LNCAP (cell line): ENCODE data around the gene KLRB1.

Experiments
- TF ChIP-seq, protein P1 (sequence below): fragments of 450-650 bp; IDR thresholded peaks from 2 replicates; pipeline ENCODE4 v1.5.1; 2017; ENCODE audit warnings: mild to moderate bottlenecking

Gene KLRB1

GRCh38 chr12:9587987-9588600 is 19.6 kb downstream of the KLRB1 start:
- TF ChIP-seq, protein P1, sequence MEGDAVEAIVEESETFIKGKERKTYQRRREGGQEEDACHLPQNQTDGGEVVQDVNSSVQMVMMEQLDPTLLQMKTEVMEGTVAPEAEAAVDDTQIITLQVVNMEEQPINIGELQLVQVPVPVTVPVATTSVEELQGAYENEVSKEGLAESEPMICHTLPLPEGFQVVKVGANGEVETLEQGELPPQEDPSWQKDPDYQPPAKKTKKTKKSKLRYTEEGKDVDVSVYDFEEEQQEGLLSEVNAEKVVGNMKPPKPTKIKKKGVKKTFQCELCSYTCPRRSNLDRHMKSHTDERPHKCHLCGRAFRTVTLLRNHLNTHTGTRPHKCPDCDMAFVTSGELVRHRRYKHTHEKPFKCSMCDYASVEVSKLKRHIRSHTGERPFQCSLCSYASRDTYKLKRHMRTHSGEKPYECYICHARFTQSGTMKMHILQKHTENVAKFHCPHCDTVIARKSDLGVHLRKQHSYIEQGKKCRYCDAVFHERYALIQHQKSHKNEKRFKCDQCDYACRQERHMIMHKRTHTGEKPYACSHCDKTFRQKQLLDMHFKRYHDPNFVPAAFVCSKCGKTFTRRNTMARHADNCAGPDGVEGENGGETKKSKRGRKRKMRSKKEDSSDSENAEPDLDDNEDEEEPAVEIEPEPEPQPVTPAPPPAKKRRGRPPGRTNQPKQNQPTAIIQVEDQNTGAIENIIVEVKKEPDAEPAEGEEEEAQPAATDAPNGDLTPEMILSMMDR, result no peak
